HCT116 (cell line): ENCODE results near the gene TK2. TPM values are rescaled to one million over a fixed set of nuclear protein-coding genes. Genes with fewer than 3 reads are reported as not detected.

Experiments used
- ATAC-seq: fragments of 200-7000 bp; cut with Tn5 transposase; 2 replicates; pipeline ENCODE4 v1.9.1; 2020; ENCODE audit warnings: mild to moderate bottlenecking, moderate library complexity
- BruUV-seq: library from RNA; stranded (reverse); fragments of 400-500 nt; replicated peaks from 2 replicates; lab custom pipeline; 2021; lab: Mats Ljungman, UMichigan
- CTCF ChIA-PET: fragments of 300-600 bp; sonication (Branson Sonifier 250); formaldehyde crosslinking; loops from one replicate; lab custom pipeline; 2021; ENCODE audit warnings: antibody characterized with exemption; lab: Charles Lee
- POLR2A ChIA-PET: fragments of 300-600, 350-600 bp; sonication (Branson Sonifier 250); formaldehyde crosslinking; loops from one replicate; lab custom pipeline; 2021; ENCODE audit warnings: antibody characterized with exemption; lab: Charles Lee
- RAD21 ChIA-PET, 2 experiments: fragments of 300-600 bp; sonication (Branson Sonifier 250); formaldehyde crosslinking; loops; one replicate each; lab custom pipeline; 2023; ENCODE audit warnings: low total read pairs in 2 of 2; ENCODE audit not compliant: uncharacterized antibody in 2 of 2, unreplicated experiment in 2 of 2, low non-redundant PET in 1 of 2; lab: Charles Lee
- DNase-seq: peaks from one replicate; pipeline ENCODE4 v3.0.0-alpha.2; 2010; ENCODE audit warnings: low read depth, low spot score
- H2AFZ ChIP-seq: fragments of 200-600 bp; shearing (Covaris generic), sonication (generic); 2 replicates; pipeline ENCODE4 v1.6.1; 2017; ENCODE audit warnings: low read depth, mixed run types, mixed read lengths, antibody characterized with exemption, low read length; ENCODE audit not compliant: poor library complexity, severe bottlenecking
- H3K27ac ChIP-seq: 2 replicates; pipeline ENCODE4 v1.5.1; 2012; ENCODE audit warnings: low read depth, low read length
- H3K27me3 ChIP-seq: fragments of 200-600 bp; sonication (generic); 2 replicates; pipeline ENCODE4 v1.6.1; 2016; ENCODE audit warnings: mixed run types, low read length, mixed read lengths; ENCODE audit not compliant: insufficient read depth
- H3K36me3 ChIP-seq, 2 experiments: fragments of 200-500 bp in 1 of 2; fragments of 200-600 bp in 1 of 2; sonication (Bioruptor generic) in 1 of 2; sonication (generic) in 1 of 2; 2 replicates each; pipeline versions ENCODE4 v1.5.1 to v1.6.1; 2014 to 2016; ENCODE audit warnings: low read length in 2 of 2, inconsistent platforms in 1 of 2, mixed read lengths in 1 of 2, mixed run types in 1 of 2; ENCODE audit not compliant: insufficient read depth in 2 of 2, control insufficient read depth in 1 of 2
- H3K4me1 ChIP-seq, 2 experiments: fragments of 200-600 bp in 1 of 2; sonication (generic) in 1 of 2; 2 replicates each; pipeline versions ENCODE4 v1.5.1 to v1.6.1; 2012 to 2017; ENCODE audit warnings: low read length in 2 of 2, inconsistent platforms in 1 of 2, mild to moderate bottlenecking in 1 of 2, mixed read lengths in 1 of 2, mixed run types in 1 of 2, moderate library complexity in 1 of 2; ENCODE audit not compliant: insufficient read depth in 2 of 2, control insufficient read depth in 1 of 2
- H3K4me2 ChIP-seq: fragments of 200-600 bp; sonication (generic); 2 replicates; pipeline ENCODE4 v1.6.1; 2017; ENCODE audit warnings: mixed run types, low read length, mixed read lengths
- H3K4me3 ChIP-seq, 2 experiments: fragments of 200-600 bp in 1 of 2; sonication (generic) in 1 of 2; replicated peaks in 1 of 2; 2 replicates each; pipeline ENCODE4 v1.5.1; 2011 to 2016; ENCODE audit warnings: low read length in 2 of 2, control low read depth in 1 of 2, low read depth in 1 of 2, mild to moderate bottlenecking in 1 of 2, mixed read lengths in 1 of 2, mixed run types in 1 of 2
- H3K79me2 ChIP-seq: fragments of 200-600 bp; sonication (generic); 2 replicates; pipeline ENCODE4 v1.6.1; 2017; ENCODE audit warnings: mild to moderate bottlenecking, mixed run types, low read length, moderate library complexity, mixed read lengths; ENCODE audit not compliant: insufficient read depth
- H3K9ac ChIP-seq: fragments of 200-600 bp; sonication (generic); 2 replicates; pipeline ENCODE4 v1.6.1; 2016; ENCODE audit warnings: low read length, mixed read lengths
- H3K9me2 ChIP-seq: fragments of 200-600 bp; sonication (generic), shearing (Covaris generic); 2 replicates; pipeline ENCODE4 v1.6.1; 2017; ENCODE audit warnings: mixed run types, mild to moderate bottlenecking, moderate library complexity; ENCODE audit not compliant: insufficient read depth
- H3K9me3 ChIP-seq, 2 experiments: fragments of 200-500 bp in 1 of 2; fragments of 200-600 bp in 1 of 2; sonication (Bioruptor generic) in 1 of 2; sonication (generic) in 1 of 2; 2 replicates each; pipeline ENCODE4 v1.6.1; 2014 to 2017; ENCODE audit warnings: low read length in 2 of 2, mixed read lengths in 2 of 2, inconsistent platforms in 1 of 2, low read depth in 1 of 2, mild to moderate bottlenecking in 1 of 2, mixed run types in 1 of 2, moderate library complexity in 1 of 2; ENCODE audit not compliant: control insufficient read depth in 1 of 2, insufficient read depth in 1 of 2
- H4K20me1 ChIP-seq: fragments of 200-600 bp; sonication (generic), shearing (Covaris generic); 2 replicates; pipeline ENCODE4 v1.6.1; 2017; ENCODE audit warnings: mixed run types, mild to moderate bottlenecking, moderate library complexity; ENCODE audit not compliant: insufficient read depth
- CBX3 ChIP-seq: IDR thresholded peaks from 2 replicates; pipeline ENCODE4 v1.6.1; 2012; ENCODE audit warnings: low read depth
- CEBPB ChIP-seq: IDR thresholded peaks from 2 replicates; pipeline ENCODE4 v1.6.1; 2012; ENCODE audit warnings: low read depth
- ELF1 ChIP-seq: IDR thresholded peaks from 2 replicates; pipeline ENCODE4 v1.6.1; 2012; ENCODE audit warnings: low read depth, borderline replicate concordance
- EZH2phosphoT487 ChIP-seq: fragments of 200-600 bp; IDR thresholded peaks from 2 replicates; pipeline ENCODE4 v1.6.1; 2018; ENCODE audit warnings: antibody characterized with exemption, borderline replicate concordance
- JUND ChIP-seq: IDR thresholded peaks from 2 replicates; pipeline ENCODE4 v1.6.1; 2012
- POLR2A ChIP-seq: IDR thresholded peaks from 2 replicates; pipeline ENCODE4 v1.7.0; 2011; ENCODE audit warnings: borderline replicate concordance; ENCODE audit not compliant: insufficient read depth, insufficient read length; ENCODE audit errors: extremely low read depth
- SIN3A ChIP-seq: IDR thresholded peaks from 2 replicates; pipeline ENCODE4 v1.6.1; 2012; ENCODE audit warnings: low read depth
- SP1 ChIP-seq: IDR thresholded peaks from 2 replicates; pipeline ENCODE4 v1.6.1; 2012; ENCODE audit warnings: low read depth
- SRF ChIP-seq: IDR thresholded peaks from 2 replicates; pipeline ENCODE4 v1.6.1; 2012; ENCODE audit warnings: low read depth
- TCF7L2 ChIP-seq: IDR thresholded peaks from 2 replicates; pipeline ENCODE4 v1.7.0; 2011; ENCODE audit warnings: borderline replicate concordance, inconsistent platforms; ENCODE audit not compliant: insufficient read depth, insufficient read length; ENCODE audit errors: extremely low read depth
- YY1 ChIP-seq: IDR thresholded peaks from 2 replicates; pipeline ENCODE4 v1.6.1; 2011; ENCODE audit warnings: low read length, low read depth, moderate library complexity, mild to moderate bottlenecking; ENCODE audit not compliant: insufficient replicate concordance; ENCODE audit errors: extremely low read depth
- ZNF274 ChIP-seq: fragments of 200-500 bp; sonication (Bioruptor generic); IDR thresholded peaks from 2 replicates; pipeline ENCODE4 v1.6.1; 2014; ENCODE audit warnings: mild to moderate bottlenecking, low read depth, low read length, inconsistent platforms
- intact Hi-C: fragments of 100-400 bp; cut with micrococcal nuclease; formaldehyde crosslinking; loops from 2 replicates; pipeline ENCODE4 v1.10.0; 2022
- total RNA-seq: library from RNA; stranded (reverse); gene quantifications from one replicate; pipeline ENCODE4 v1.2.1, GENCODE V29; 2021; ENCODE audit not compliant: unreplicated experiment
- TF ChIP-seq, protein P1 (sequence below): IDR thresholded peaks from 2 replicates; pipeline ENCODE4 v1.6.1; 2012
- TF ChIP-seq, protein P2 (sequence below), 3 experiments: fragments of 200-600 bp in 1 of 3; sonication (generic) in 1 of 3; IDR thresholded peaks in 2 of 3; conservative IDR thresholded peaks in 1 of 3; 2 replicates each; pipeline ENCODE4 v1.5.1; 2012 to 2017; ENCODE audit warnings: low read depth in 2 of 3, low read length in 2 of 3, antibody characterized with exemption in 1 of 3, borderline replicate concordance in 1 of 3, control low read depth in 1 of 3, mild to moderate bottlenecking in 1 of 3, mixed read lengths in 1 of 3, mixed run types in 1 of 3, moderate library complexity in 1 of 3; ENCODE audit not compliant: insufficient read depth in 1 of 3
- TF ChIP-seq, protein P3 (sequence below): IDR thresholded peaks from 2 replicates; pipeline ENCODE4 v1.6.1; 2012; ENCODE audit warnings: low read depth
- TF ChIP-seq, protein P4 (sequence below): IDR thresholded peaks from 2 replicates; pipeline ENCODE4 v1.6.1; 2011; ENCODE audit warnings: mild to moderate bottlenecking, low read length, moderate library complexity; ENCODE audit not compliant: insufficient replicate concordance; ENCODE audit errors: extremely low read depth
- TF ChIP-seq, protein P5 (sequence below): IDR thresholded peaks from 2 replicates; pipeline ENCODE4 v1.6.1; 2012

TK2 gene
- total RNA-seq, 1 experiment from 2014 or later, result 15.4 TPM

DNA sequence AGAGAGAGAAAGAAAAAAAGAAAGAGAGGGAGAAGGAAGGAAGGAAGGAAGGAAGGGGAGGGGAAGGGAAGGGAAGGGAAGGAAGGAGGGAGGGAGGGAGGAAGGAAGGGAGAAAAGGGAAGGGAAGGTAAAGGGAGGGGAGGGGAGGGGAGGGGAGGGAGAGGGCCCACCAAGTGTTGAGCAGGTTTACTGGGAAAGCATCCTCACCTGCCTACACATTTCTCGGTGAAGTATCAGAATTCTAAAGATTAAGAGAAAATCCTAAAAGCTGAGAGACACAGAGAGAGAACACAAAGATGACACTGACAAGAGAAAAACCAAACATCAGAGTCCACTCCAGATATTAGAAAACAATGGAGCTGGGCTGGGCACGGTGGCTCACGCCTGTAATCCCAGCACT is 42.3 kb upstream of the TK2 start:
- RAD21 ChIA-PET, result no interaction called here
- no peaks in the 10 kb centered on the region for H3K36me3 ChIP-seq
- CTCF ChIA-PET, result no interaction called here

More for the DNA sequence above, 42.3 kb upstream of the TK2 start:
- no TSS peak for BruUV-seq
- Histone ChIP-seq H3K27me3 (no peaks in the 10 kb centered on the region), H3K9ac (no peak overlapping the region), H3K79me2 (no peaks in the 10 kb centered on the region), H3K4me1 (no peaks in the 10 kb centered on the region), H4K20me1 (no peaks in the 10 kb centered on the region), H3K9me2 (no peaks in the 10 kb centered on the region), H3K4me2 (no peak overlapping the region), H3K27ac (no peak overlapping the region), H3K9me3 (no peaks in the 10 kb centered on the region), H3K4me3 (no peak overlapping the region), H2AFZ (no peak overlapping the region)
- intact Hi-C loops, result no loop called here
- DNase-seq, result no peak
- POLR2A ChIA-PET, result interaction anchor here (0.6 kb wide), 1 partner anchor 9 kb away, joined by 3 read pairs; no protein-coding TSS in a partner anchor
- ATAC-seq, result no peak
- TF ChIP-seq, protein P1, sequence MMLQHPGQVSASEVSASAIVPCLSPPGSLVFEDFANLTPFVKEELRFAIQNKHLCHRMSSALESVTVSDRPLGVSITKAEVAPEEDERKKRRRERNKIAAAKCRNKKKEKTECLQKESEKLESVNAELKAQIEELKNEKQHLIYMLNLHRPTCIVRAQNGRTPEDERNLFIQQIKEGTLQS, result no peak
- TF ChIP-seq YY1 (no peak), EZH2phosphoT487 (no peak), SP1 (no peak), SIN3A (no peak), TCF7L2 (no peak), ELF1 (no peak), JUND (no peak), CEBPB (no peak), POLR2A (no peak), SRF (no peak), CBX3 (no peak), ZNF274 (no peak)
- TF ChIP-seq, protein P2, sequence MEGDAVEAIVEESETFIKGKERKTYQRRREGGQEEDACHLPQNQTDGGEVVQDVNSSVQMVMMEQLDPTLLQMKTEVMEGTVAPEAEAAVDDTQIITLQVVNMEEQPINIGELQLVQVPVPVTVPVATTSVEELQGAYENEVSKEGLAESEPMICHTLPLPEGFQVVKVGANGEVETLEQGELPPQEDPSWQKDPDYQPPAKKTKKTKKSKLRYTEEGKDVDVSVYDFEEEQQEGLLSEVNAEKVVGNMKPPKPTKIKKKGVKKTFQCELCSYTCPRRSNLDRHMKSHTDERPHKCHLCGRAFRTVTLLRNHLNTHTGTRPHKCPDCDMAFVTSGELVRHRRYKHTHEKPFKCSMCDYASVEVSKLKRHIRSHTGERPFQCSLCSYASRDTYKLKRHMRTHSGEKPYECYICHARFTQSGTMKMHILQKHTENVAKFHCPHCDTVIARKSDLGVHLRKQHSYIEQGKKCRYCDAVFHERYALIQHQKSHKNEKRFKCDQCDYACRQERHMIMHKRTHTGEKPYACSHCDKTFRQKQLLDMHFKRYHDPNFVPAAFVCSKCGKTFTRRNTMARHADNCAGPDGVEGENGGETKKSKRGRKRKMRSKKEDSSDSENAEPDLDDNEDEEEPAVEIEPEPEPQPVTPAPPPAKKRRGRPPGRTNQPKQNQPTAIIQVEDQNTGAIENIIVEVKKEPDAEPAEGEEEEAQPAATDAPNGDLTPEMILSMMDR (IDR thresholded peaks at IDR 0.05 in 2 of 3, conservative IDR thresholded peaks at IDR 0.05 in 1 of 3; ENCODE audit: borderline replicate concordance in 1 of 3, insufficient read depth in 1 of 3, low read depth in 2 of 3, low read length in 2 of 3), result no peak
- TF ChIP-seq, protein P3, sequence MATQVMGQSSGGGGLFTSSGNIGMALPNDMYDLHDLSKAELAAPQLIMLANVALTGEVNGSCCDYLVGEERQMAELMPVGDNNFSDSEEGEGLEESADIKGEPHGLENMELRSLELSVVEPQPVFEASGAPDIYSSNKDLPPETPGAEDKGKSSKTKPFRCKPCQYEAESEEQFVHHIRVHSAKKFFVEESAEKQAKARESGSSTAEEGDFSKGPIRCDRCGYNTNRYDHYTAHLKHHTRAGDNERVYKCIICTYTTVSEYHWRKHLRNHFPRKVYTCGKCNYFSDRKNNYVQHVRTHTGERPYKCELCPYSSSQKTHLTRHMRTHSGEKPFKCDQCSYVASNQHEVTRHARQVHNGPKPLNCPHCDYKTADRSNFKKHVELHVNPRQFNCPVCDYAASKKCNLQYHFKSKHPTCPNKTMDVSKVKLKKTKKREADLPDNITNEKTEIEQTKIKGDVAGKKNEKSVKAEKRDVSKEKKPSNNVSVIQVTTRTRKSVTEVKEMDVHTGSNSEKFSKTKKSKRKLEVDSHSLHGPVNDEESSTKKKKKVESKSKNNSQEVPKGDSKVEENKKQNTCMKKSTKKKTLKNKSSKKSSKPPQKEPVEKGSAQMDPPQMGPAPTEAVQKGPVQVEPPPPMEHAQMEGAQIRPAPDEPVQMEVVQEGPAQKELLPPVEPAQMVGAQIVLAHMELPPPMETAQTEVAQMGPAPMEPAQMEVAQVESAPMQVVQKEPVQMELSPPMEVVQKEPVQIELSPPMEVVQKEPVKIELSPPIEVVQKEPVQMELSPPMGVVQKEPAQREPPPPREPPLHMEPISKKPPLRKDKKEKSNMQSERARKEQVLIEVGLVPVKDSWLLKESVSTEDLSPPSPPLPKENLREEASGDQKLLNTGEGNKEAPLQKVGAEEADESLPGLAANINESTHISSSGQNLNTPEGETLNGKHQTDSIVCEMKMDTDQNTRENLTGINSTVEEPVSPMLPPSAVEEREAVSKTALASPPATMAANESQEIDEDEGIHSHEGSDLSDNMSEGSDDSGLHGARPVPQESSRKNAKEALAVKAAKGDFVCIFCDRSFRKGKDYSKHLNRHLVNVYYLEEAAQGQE, result no peak
- TF ChIP-seq, protein P4, sequence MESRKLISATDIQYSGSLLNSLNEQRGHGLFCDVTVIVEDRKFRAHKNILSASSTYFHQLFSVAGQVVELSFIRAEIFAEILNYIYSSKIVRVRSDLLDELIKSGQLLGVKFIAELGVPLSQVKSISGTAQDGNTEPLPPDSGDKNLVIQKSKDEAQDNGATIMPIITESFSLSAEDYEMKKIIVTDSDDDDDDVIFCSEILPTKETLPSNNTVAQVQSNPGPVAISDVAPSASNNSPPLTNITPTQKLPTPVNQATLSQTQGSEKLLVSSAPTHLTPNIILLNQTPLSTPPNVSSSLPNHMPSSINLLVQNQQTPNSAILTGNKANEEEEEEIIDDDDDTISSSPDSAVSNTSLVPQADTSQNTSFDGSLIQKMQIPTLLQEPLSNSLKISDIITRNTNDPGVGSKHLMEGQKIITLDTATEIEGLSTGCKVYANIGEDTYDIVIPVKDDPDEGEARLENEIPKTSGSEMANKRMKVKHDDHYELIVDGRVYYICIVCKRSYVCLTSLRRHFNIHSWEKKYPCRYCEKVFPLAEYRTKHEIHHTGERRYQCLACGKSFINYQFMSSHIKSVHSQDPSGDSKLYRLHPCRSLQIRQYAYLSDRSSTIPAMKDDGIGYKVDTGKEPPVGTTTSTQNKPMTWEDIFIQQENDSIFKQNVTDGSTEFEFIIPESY, result no peak
- TF ChIP-seq, protein P5, sequence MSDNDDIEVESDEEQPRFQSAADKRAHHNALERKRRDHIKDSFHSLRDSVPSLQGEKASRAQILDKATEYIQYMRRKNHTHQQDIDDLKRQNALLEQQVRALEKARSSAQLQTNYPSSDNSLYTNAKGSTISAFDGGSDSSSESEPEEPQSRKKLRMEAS, result no peak
